IMR-90 (cell line): ENCODE measurements around the gene MGAT5. TPM values are rescaled to one million over a fixed set of nuclear protein-coding genes. Genes with fewer than 3 reads are reported as not detected.

Experiments used
- ATAC-seq: fragments of 200-7000 bp; cut with Tn5 transposase; 2 replicates; pipeline ENCODE4 v1.9.1; 2020; ENCODE audit warnings: low read depth, mild to moderate bottlenecking, moderate library complexity
- BruUV-seq: library from RNA; stranded (reverse); fragments of 400-500 nt; replicated peaks from 2 replicates; lab custom pipeline; 2021; lab: Mats Ljungman, UMichigan
- CTCF ChIA-PET: fragments of 300-600 bp; formaldehyde crosslinking; extraction: SDS; loops from one replicate; lab custom pipeline; 2021; ENCODE audit warnings: antibody characterized with exemption; lab: Yijun Ruan, JAX
- POLR2A ChIA-PET: fragments of 300-600 bp; sonication (Branson Sonifier 250); formaldehyde crosslinking; loops from one replicate; lab custom pipeline; 2022; ENCODE audit warnings: antibody characterized with exemption; ENCODE audit not compliant: unreplicated experiment; lab: Charles Lee
- DNase-seq: peaks from one replicate; pipeline ENCODE4 v3.0.0; 2013
- H2AFZ ChIP-seq: replicated peaks from 2 replicates; pipeline ENCODE3; 2013; ENCODE audit warnings: low read length, mild to moderate bottlenecking; ENCODE audit not compliant: poor library complexity
- H2AK5ac ChIP-seq: 2 replicates; pipeline ENCODE4 v1.6.1; 2013; ENCODE audit warnings: low read depth, low read length, inconsistent platforms
- H2AK9ac ChIP-seq: replicated peaks from 2 replicates; pipeline ENCODE3; 2013; ENCODE audit warnings: mild to moderate bottlenecking, low read depth, low read length, moderate library complexity; ENCODE audit not compliant: poor library complexity
- H2BK120ac ChIP-seq: 2 replicates; pipeline ENCODE4 v1.6.1; 2013; ENCODE audit warnings: low read depth, low read length, inconsistent platforms
- H2BK15ac ChIP-seq: 3 replicates; pipeline ENCODE4 v1.6.1; 2013; ENCODE audit warnings: low read depth, low read length, inconsistent platforms
- H2BK20ac ChIP-seq: 2 replicates; pipeline ENCODE4 v1.6.1; 2013; ENCODE audit warnings: low read depth, mild to moderate bottlenecking, inconsistent platforms, low read length, moderate library complexity
- H2BK5ac ChIP-seq: 2 replicates; pipeline ENCODE4 v1.6.1; 2013; ENCODE audit warnings: mild to moderate bottlenecking, low read depth, low read length, inconsistent platforms; ENCODE audit not compliant: poor library complexity, severe bottlenecking
- H3K14ac ChIP-seq: replicated peaks from 2 replicates; pipeline ENCODE4 v1.6.1; 2013; ENCODE audit warnings: low read depth, low read length, inconsistent platforms
- H3K18ac ChIP-seq: 2 replicates; pipeline ENCODE4 v1.6.1; 2013; ENCODE audit warnings: low read depth, low read length, control low read depth
- H3K23ac ChIP-seq: 2 replicates; pipeline ENCODE4 v1.6.1; 2013; ENCODE audit warnings: low read depth, low read length, inconsistent platforms
- H3K27ac ChIP-seq: 2 replicates; pipeline ENCODE4 v1.5.1; 2013; ENCODE audit warnings: mild to moderate bottlenecking, control low read depth, low read length; ENCODE audit not compliant: insufficient read depth
- H3K27me3 ChIP-seq: 2 replicates; pipeline ENCODE4 v1.6.1; 2013; ENCODE audit warnings: low read length; ENCODE audit not compliant: control insufficient read depth, insufficient read depth
- H3K36me3 ChIP-seq: 2 replicates; pipeline ENCODE4 v1.6.1; 2013; ENCODE audit warnings: low read length, mixed read lengths; ENCODE audit not compliant: control insufficient read depth, insufficient read depth
- H3K4ac ChIP-seq: 2 replicates; pipeline ENCODE4 v1.6.1; 2013; ENCODE audit warnings: low read depth, low read length, inconsistent platforms
- H3K4me1 ChIP-seq: 2 replicates; pipeline ENCODE4 v1.6.1; 2013; ENCODE audit warnings: low read length, mixed read lengths; ENCODE audit not compliant: control insufficient read depth, insufficient read depth
- H3K4me2 ChIP-seq: 2 replicates; pipeline ENCODE4 v1.6.1; 2013; ENCODE audit warnings: low read depth, mild to moderate bottlenecking, control low read depth, low read length, moderate library complexity
- H3K4me3 ChIP-seq: 2 replicates; pipeline ENCODE4 v1.5.1; 2013; ENCODE audit warnings: low read depth, mild to moderate bottlenecking, control low read depth, low read length, moderate library complexity; ENCODE audit not compliant: insufficient read depth
- H3K56ac ChIP-seq: 2 replicates; pipeline ENCODE4 v1.6.1; 2013; ENCODE audit warnings: low read length, inconsistent platforms; ENCODE audit not compliant: insufficient read depth; ENCODE audit errors: extremely low read depth
- H3K79me1 ChIP-seq, 2 experiments: 2 replicates each; pipeline ENCODE4 v1.6.1; 2013; ENCODE audit warnings: low read length in 2 of 2, inconsistent platforms in 1 of 2, low read depth in 1 of 2
- H3K9ac ChIP-seq: 2 replicates; pipeline ENCODE4 v1.6.1; 2013; ENCODE audit warnings: low read depth, low read length, control low read depth
- H3K9me1 ChIP-seq: 2 replicates; pipeline ENCODE4 v1.6.1; 2013; ENCODE audit warnings: low read length, inconsistent platforms; ENCODE audit not compliant: insufficient read depth
- H3K9me3 ChIP-seq: 2 replicates; pipeline ENCODE4 v1.6.1; 2013; ENCODE audit warnings: low read length; ENCODE audit not compliant: control insufficient read depth, insufficient read depth
- H4K20me1 ChIP-seq: 2 replicates; pipeline ENCODE4 v1.6.1; 2013; ENCODE audit warnings: low read length, inconsistent platforms; ENCODE audit not compliant: insufficient read depth
- H4K5ac ChIP-seq: 2 replicates; pipeline ENCODE4 v1.6.1; 2013; ENCODE audit warnings: mild to moderate bottlenecking, low read depth, low read length, control low read depth
- H4K8ac ChIP-seq, 2 experiments: 2 replicates each; pipeline ENCODE4 v1.6.1; 2013; ENCODE audit warnings: low read depth in 2 of 2, low read length in 2 of 2, control low read depth in 1 of 2, inconsistent platforms in 1 of 2
- H4K91ac ChIP-seq: 2 replicates; pipeline ENCODE4 v1.6.1; 2013; ENCODE audit warnings: low read depth, low read length, inconsistent platforms; ENCODE audit not compliant: insufficient read depth
- FOS ChIP-seq: fragments of 150-350 bp; IDR thresholded peaks from 2 replicates; pipeline ENCODE4 v1.6.1; 2016; ENCODE audit warnings: low read depth, low read length
- MAZ ChIP-seq: IDR thresholded peaks from 2 replicates; pipeline ENCODE4 v1.6.1; 2012; ENCODE audit warnings: low read depth, mild to moderate bottlenecking, low read length, improper control_type of control experiment, moderate library complexity, borderline replicate concordance
- RCOR1 ChIP-seq: IDR thresholded peaks from 2 replicates; pipeline ENCODE4 v1.6.1; 2012; ENCODE audit warnings: mild to moderate bottlenecking, low read length, improper control_type of control experiment; ENCODE audit not compliant: insufficient replicate concordance
- SMC3 ChIP-seq: fragments of 150-350 bp; IDR thresholded peaks from 2 replicates; pipeline ENCODE4 v1.6.1; 2016; ENCODE audit warnings: low read depth, mild to moderate bottlenecking, antibody characterized with exemption, low read length, moderate library complexity
- WGBS, 2 experiments: methylation state at CpG; one replicate each; pipeline versions ENCODE4 v1.1.5 to v1.1.7; 2013; ENCODE audit warnings: missing lambda C conversion rate in 2 of 2; ENCODE audit not compliant: insufficient read length in 1 of 2; ENCODE audit errors: extremely low coverage in 2 of 2; 5-methylcytosine and 5-hydroxymethylcytosine counted together
- dilution Hi-C: fragments of 300-500 bp; cut with HindIII; formaldehyde crosslinking; loops from one replicate; pipeline ENCODE4 v1.14.3; 2018; ENCODE audit warnings: low sequenced_read_pairs; ENCODE audit not compliant: unreplicated experiment
- in situ Hi-C: fragments of 300-500 bp; cut with MboI; formaldehyde crosslinking; loops from 3 replicates; pipeline ENCODE4 v1.14.3; 2019; ENCODE audit warnings: low sequenced_read_pairs, inconsistent platforms, mixed read lengths
- intact Hi-C: fragments of 100-400 bp; cut with micrococcal nuclease; formaldehyde crosslinking; loops from 2 replicates; pipeline ENCODE4 v1.10.0; 2022
- polyA plus RNA-seq, 3 experiments: library from polyadenylated mRNA; depleted of rRNA; stranded (reverse); fragments of >200 nt; gene quantifications; 2 replicates each; pipeline ENCODE4 v1.2.3, GENCODE V29; 2012; ENCODE audit warnings: low replicate concordance in 1 of 3
- total RNA-seq: library from RNA; depleted of rRNA; stranded (reverse); fragments of >200 nt; gene quantifications from 2 replicates; pipeline ENCODE4 v1.2.3, GENCODE V29; 2012
- TF ChIP-seq, protein P1 (sequence below): fragments of 150-350 bp; IDR thresholded peaks from 2 replicates; pipeline ENCODE4 v1.6.1; 2017; ENCODE audit warnings: mild to moderate bottlenecking, antibody characterized with exemption, low read length, low read depth

Gene MGAT5
- total and polyA plus RNA-seq, 2 of the 4 experiments (the other 2 are of a cell fraction): 22.9 to 59.9 TPM

DNA sequence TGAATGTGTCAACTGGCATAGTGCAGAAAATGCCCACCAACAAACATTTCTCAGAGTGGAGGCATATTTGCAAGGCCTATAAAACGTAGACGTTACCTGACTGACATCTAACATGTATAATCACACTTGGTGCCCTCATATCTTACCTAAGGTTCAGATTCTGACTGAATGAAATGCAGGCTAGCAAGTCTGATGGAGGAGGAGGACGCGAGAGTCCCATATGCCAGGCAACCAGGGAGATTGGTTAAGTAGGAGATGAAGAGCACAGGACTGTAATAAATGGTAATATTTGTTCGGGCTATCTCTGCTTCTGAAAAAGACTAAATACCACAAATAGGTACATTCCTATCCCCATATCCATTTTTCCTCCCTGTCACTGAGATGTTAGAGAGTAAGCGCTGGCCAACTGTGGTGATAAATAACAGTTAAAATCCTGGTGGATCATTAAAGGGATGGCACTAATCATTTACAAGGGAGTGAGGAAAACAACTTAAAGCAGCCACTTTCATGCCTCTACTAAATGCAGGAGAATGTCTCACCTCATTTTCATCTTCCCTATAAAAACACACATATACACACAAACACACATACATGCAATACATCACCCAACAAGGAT lies 247.7 kb downstream of the MGAT5 start:
- Histone ChIP-seq H3K27ac (no peak overlapping the region), H3K79me1 (no peaks in the 10 kb centered on the region), H3K4ac (no peak overlapping the region), H2BK120ac (no peak overlapping the region), H3K18ac (no peak overlapping the region), H3K56ac (no peak overlapping the region), H2BK20ac (no peak overlapping the region), H4K5ac (no peak overlapping the region), H3K14ac (no peak overlapping the region), H4K91ac (no peak overlapping the region), H4K8ac (no peak overlapping the region), H3K23ac (no peak overlapping the region), H2AFZ (no peak overlapping the region), H3K4me2 (no peak overlapping the region), H3K9me3 (no peaks in the 10 kb centered on the region), H3K9me1 (no peaks in the 10 kb centered on the region), H2AK9ac (no peak overlapping the region), H3K9ac (no peak overlapping the region), H3K4me3 (no peak overlapping the region), H3K4me1 (no peaks in the 10 kb centered on the region), H3K27me3 (peaks cover 18% of the 10 kb centered on the region), H2AK5ac (no peak overlapping the region), H2BK5ac (no peak overlapping the region), H2BK15ac (no peak overlapping the region), H4K20me1 (no peaks in the 10 kb centered on the region), H3K36me3 (no peaks in the 10 kb centered on the region)
- no TSS peak for BruUV-seq
- ChIA-PET CTCF (no interaction called here), POLR2A (no interaction called here)
- dilution Hi-C loops (no loop called here), intact Hi-C loops (no loop called here), in situ Hi-C loops (no loop called here)
- WGBS, 2 experiments: no CpG with 5 or more reads among the region's 6 CpGs
- ATAC-seq (no peak), DNase-seq (no peak)
- TF ChIP-seq RCOR1 (no peak), MAZ (no peak), FOS (no peak), SMC3 (no peak)
- TF ChIP-seq, protein P1, sequence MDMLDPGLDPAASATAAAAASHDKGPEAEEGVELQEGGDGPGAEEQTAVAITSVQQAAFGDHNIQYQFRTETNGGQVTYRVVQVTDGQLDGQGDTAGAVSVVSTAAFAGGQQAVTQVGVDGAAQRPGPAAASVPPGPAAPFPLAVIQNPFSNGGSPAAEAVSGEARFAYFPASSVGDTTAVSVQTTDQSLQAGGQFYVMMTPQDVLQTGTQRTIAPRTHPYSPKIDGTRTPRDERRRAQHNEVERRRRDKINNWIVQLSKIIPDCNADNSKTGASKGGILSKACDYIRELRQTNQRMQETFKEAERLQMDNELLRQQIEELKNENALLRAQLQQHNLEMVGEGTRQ: no peak
